Measurements from ENCODE around the gene TMEM260.
"Not testable (repeated sequence)": the region's sequence is repeated elsewhere in the genome, so short reads cannot be mapped to it uniquely, and the experiment has no call there.

TMEM260 gene

GRCh38 chr14:56676042-56676441 lies 96.4 kb downstream of the TMEM260 start:
- no peak for DNase-seq (ENCODE audit: low read depth)

- DNase-seq (ENCODE audit: low read depth): no peak
Observed at GRCh38 chr14:56678838-56679237, 99.2 kb downstream of the TMEM260 start.

- no peak for DNase-seq (ENCODE audit: low read depth)
Observed at GRCh38 chr14:56686416-56686815, 106.8 kb downstream of the TMEM260 start.

GRCh38 chr14:56687123-56687522 lies 107.5 kb downstream of the TMEM260 start:
- no peak for DNase-seq (ENCODE audit: low read depth)

- DNase-seq (ENCODE audit: low read depth): no peak
Observed at GRCh38 chr14:56694609-56695008, 115.0 kb downstream of the TMEM260 start.

GRCh38 chr14:56695216-56695615 lies 115.6 kb downstream of the TMEM260 start:
- DNase-seq (ENCODE audit: low read depth): not testable (repeated sequence)
